Retinal pigment epithelial cell (primary cell): ENCODE data around the gene AGAP3.

Experiments
- DNase-seq: peaks from one replicate; pipeline ENCODE4 v3.0.0-alpha.2; 2010; ENCODE audit warnings: low read depth
- H3K4me3 ChIP-seq: 2 replicates; pipeline ENCODE4 v1.5.1; 2011; ENCODE audit warnings: mild to moderate bottlenecking, low read length, control low read depth, moderate library complexity
- TF ChIP-seq, protein P1 (sequence below): conservative IDR thresholded peaks from 2 replicates; pipeline ENCODE4 v1.5.1; 2011; ENCODE audit warnings: low read depth, low read length, control low read depth, inconsistent platforms

The AGAP3 gene

DNA sequence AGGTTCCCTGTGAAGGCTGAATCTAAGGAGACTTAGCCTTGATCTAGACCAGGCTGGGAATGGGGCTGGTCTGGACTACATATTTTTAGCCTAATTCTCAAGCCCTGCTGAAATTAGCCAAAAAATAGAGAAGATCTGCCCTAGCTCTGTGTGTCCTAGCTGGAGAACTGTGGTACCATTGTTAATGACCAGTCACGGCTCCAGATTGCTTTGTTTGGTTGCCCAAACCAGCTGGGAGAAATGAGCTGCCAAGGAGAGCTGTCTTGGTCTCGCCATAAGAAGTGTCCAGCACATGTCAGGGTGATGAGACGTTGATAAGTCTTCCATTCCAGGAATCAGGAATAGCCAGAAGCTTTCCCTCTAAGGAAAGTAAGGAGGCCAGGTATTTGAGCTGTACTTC, 60.5 kb downstream of the AGAP3 start:
- DNase-seq, result no peak
- TF ChIP-seq, protein P1, sequence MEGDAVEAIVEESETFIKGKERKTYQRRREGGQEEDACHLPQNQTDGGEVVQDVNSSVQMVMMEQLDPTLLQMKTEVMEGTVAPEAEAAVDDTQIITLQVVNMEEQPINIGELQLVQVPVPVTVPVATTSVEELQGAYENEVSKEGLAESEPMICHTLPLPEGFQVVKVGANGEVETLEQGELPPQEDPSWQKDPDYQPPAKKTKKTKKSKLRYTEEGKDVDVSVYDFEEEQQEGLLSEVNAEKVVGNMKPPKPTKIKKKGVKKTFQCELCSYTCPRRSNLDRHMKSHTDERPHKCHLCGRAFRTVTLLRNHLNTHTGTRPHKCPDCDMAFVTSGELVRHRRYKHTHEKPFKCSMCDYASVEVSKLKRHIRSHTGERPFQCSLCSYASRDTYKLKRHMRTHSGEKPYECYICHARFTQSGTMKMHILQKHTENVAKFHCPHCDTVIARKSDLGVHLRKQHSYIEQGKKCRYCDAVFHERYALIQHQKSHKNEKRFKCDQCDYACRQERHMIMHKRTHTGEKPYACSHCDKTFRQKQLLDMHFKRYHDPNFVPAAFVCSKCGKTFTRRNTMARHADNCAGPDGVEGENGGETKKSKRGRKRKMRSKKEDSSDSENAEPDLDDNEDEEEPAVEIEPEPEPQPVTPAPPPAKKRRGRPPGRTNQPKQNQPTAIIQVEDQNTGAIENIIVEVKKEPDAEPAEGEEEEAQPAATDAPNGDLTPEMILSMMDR, result no peak
- H3K4me3 ChIP-seq, result no peak overlapping the region

DNA sequence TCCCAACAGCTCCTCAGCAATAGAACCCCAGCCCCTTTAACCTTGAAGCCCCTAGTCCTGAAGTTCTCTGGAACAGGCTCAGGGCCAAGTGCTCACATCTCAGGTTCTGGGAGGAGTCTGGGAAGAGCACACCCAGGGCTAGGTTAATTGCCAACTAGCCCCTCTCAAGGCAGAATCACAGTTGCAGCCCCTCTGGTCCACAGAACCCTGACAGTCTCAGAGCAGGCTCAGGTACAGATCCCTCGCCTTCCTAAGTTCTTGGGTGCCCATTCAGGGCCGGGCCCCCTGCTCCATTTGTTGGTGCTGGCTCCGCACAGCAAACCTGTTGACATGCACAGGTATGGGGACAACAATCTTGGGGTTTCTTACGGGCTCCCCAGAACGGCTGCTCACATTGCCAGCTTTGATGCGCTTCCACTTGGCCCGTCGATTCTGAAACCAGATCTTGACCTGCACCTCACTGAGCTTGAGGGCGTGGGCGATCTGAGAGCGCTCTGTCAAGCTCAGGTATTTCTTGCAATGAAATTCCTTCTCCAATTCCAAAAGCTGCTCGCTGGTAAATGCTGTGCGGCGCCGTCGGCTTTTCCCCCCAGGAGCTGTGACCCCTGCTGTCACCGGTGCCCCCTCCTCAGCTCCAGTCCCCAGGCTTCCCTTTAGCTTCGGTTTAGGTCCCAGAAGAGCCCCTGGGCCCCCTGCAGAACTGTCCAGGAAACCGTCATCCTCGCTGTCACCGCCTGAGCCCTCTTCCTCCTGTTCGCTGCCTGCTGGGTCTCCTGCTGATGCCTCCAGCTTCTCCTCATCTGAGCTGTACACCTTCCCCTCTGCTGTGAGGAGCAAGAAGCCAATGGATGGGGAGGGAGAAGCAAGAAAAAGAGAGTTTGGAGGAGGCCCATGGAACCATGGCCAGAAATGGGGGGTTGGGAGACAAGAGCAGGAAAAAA, 62.3 kb downstream of the AGAP3 start:
- TF ChIP-seq, protein P1, result no peak
- no peak for DNase-seq
- H3K4me3 ChIP-seq, result no peak overlapping the region

DNA sequence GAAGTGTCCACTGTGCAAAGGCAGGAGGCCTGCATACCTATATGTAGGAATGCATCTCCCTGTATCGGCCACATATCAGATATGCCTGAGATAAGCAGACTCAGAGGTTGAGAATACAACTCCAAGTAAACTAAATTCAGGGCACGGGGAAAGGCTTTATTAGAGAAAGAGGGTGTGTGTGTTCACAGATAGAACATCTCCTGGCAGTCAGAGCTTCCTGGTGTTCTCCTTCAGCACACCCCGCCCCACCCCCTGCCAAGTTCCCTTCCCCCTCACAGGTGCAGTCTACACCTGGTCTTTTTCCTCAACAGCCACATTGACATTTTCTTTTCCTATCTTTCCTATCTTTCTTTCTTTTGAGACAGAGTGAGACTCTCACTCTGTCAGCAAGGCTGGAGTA, 64.1 kb downstream of the AGAP3 start:
- H3K4me3 ChIP-seq, result no peak overlapping the region
- no peak for DNase-seq
- TF ChIP-seq, protein P1, result no peak

DNA sequence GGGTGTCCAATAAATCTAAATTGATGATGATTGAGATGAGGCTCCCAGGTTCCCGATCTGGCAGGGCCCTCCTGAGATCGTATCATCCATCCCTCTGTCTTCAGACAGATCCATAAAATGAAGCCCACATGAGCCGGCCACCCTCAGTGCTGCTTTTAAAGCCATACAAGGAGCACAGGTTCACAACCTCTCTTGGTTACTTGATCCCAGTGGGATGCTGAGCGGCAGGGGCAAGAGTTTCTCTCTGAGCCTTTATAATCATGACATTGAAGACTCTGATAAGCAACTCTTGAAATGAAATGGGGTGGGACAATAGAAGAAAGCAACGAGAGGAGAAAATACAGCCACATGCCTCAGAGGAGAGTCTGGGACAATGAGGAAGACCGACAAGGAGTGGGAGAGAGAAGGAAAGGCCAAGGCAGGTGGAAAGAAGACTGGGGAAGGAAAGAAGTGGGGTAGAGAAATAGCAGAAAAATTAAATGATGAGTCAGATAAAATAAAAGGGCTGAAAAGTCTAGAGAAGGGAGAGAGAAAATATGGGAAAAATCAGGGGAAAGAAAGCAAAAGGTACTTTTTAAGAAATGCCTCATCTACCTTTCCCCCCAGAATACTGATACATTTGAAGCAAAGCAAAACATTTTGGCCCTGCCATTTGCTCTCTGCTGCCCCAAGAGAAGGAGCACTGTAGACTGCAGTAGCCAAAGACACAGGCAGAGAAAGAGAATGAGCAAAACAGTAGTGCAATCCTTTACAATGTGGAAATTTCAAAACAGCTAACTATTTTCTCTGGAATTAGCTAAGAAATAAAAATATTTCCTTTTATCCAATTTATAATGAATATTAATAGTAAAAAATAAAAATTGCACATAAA, 66.6 kb downstream of the AGAP3 start:
- H3K4me3 ChIP-seq, result no peak overlapping the region
- DNase-seq, result no peak
- TF ChIP-seq, protein P1, result peak; percentile 38

DNA sequence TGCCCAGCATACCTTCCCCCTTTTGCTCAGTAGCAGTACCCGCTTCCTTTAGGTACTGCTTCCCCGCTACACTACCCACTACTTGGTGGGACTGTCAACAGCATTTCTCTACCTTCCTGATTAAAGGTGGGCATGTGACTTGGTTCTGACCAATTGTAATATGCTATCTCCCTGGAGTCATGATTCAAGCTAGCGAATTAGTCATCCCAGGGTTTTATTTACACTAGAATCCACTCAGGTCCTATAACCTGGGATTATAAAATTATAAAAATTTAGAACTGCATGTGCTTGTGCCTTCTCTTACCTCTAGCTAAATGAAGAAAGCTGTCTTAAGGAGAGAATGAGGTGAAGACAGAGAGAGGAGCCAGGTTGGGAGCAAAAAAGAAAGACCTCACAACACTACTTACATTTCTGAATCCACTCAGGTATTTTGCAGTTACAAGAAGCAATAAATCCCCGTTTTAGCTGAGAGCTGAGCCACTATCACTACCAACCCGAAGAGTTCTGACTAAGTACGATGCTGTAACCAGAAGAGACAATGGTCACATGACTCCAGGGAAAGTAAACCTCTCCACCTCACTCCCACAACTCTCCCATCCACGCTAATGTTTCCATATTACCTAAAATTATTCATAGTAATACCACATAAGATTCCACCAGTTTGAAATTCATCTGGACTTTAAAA, 71.5 kb downstream of the AGAP3 start:
- no peak overlapping the region for H3K4me3 ChIP-seq
- no peak for DNase-seq
- TF ChIP-seq, protein P1, result no peak

DNA sequence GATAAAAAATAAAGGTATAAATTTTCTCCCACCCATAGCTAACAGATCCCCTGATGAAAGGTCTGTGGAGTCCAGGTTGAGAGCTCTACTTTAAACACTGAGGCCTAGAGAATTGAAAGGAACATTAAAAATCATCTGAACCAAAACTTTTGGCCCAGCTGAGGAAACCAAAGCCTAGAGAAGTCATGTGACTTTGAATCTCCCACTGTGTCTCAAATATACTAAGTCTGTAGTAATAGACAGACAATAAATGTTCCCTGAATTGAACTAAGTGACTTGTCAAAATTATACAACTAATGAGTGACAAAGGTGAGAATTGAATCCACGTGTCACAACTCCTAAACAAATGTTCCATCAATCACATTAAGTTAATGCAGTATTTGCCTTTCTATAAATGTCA, 75.5 kb downstream of the AGAP3 start:
- H3K4me3 ChIP-seq, result no peak overlapping the region
- TF ChIP-seq, protein P1, result no peak
- no peak for DNase-seq
